ENCODE data around the gene EPS8. TPM values are rescaled to one million over a fixed set of nuclear protein-coding genes. Genes with fewer than 3 reads are reported as not detected.

EPS8 gene
- total and polyA plus RNA-seq, 4 donors = 56.0 to 165 (median 129) TPM

- no peaks in the 10 kb centered on the region for H3K36me3 ChIP-seq (ENCODE audit: control insufficient read depth in 1 of 2, insufficient read depth in 2 of 2, low read length in 1 of 2)
- ATAC-seq (ENCODE audit: low FRiP score) (no peak), DNase-seq (no peak)
- 89 to 90% methylated on average over 3 of the region's 3 CpGs for WGBS, 2 donors
- no peak overlapping the region for H3K27ac ChIP-seq (ENCODE audit: low read depth in 1 of 2, low read length in 2 of 2)
- H3K4me3 ChIP-seq (ENCODE audit: low read length in 2 of 2) = no peak overlapping the region
- intact Hi-C loops (cut with DNase I) = no loop called here
- H3K27me3 ChIP-seq (ENCODE audit: control insufficient read depth in 1 of 2, insufficient read depth in 2 of 2, low read length in 1 of 2) = no peaks in the 10 kb centered on the region
- H3K9me3 ChIP-seq (ENCODE audit: control insufficient read depth, low read length) = no peaks in the 10 kb centered on the region
- peaks cover 0 to 2% of the 10 kb centered on the region in 2 donors for H3K4me1 ChIP-seq (ENCODE audit: control insufficient read depth in 1 of 2, insufficient read depth in 2 of 2, low read length in 2 of 2)
Measured at GRCh38 chr12:15733136-15733535, 56.1 kb downstream of the EPS8 start.

GRCh38 chr12:15732341-15733061 is 56.7 kb downstream of the EPS8 start:
- H3K4me1 ChIP-seq (ENCODE audit: control insufficient read depth in 1 of 2, insufficient read depth in 2 of 2, low read length in 2 of 2) = peaks cover 0 to 5% of the 10 kb centered on the region in 2 donors
- no peaks in the 10 kb centered on the region for H3K9me3 ChIP-seq (ENCODE audit: control insufficient read depth, low read length)
- ATAC-seq (ENCODE audit: low FRiP score) (peak; percentile 69), DNase-seq (no peak)
- H3K36me3 ChIP-seq (ENCODE audit: control insufficient read depth in 1 of 2, insufficient read depth in 2 of 2, low read length in 1 of 2) = no peaks in the 10 kb centered on the region
- H3K27ac ChIP-seq (ENCODE audit: low read depth in 1 of 2, low read length in 2 of 2) = no peak overlapping the region
- intact Hi-C loops (cut with DNase I) = no loop called here
- H3K4me3 ChIP-seq (ENCODE audit: low read length in 2 of 2) = no peak overlapping the region
- 57 to 59% methylated on average over 6 of the region's 6 CpGs for WGBS, 2 donors
- H3K27me3 ChIP-seq (ENCODE audit: control insufficient read depth in 1 of 2, insufficient read depth in 2 of 2, low read length in 1 of 2) = no peaks in the 10 kb centered on the region

DNA sequence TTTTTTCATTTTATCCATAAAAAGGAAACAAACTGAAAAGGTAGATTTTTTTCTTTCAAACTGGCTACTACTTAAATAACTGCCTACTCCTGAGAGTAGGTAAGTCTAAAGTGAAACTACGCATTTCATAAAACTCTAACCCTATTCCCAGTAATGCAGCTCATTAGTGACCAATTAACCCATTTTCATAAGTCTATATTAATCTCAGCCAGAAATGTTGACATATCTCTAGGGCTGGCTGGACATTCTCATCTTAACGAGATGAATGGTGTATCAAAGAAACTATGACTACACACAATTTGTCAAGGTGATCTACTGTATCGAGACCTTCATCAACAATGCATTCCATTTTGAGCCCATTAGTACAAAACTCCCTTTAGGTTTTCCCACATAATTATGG is 57.2 kb downstream of the EPS8 start:
- H3K27ac ChIP-seq (ENCODE audit: low read depth in 1 of 2, low read length in 2 of 2) = no peak overlapping the region
- H3K27me3 ChIP-seq (ENCODE audit: control insufficient read depth in 1 of 2, insufficient read depth in 2 of 2, low read length in 1 of 2) = no peaks in the 10 kb centered on the region
- intact Hi-C loops (cut with DNase I) = no loop called here
- 96 to 98% methylated on average over 3 of the region's 3 CpGs for WGBS, 2 donors
- DNase-seq = no peak
- no peaks in the 10 kb centered on the region for H3K9me3 ChIP-seq (ENCODE audit: control insufficient read depth, low read length)
- H3K4me3 ChIP-seq (ENCODE audit: low read length in 2 of 2) = no peak overlapping the region
- peaks cover 0 to 5% of the 10 kb centered on the region in 2 donors for H3K4me1 ChIP-seq (ENCODE audit: control insufficient read depth in 1 of 2, insufficient read depth in 2 of 2, low read length in 2 of 2)
- no peaks in the 10 kb centered on the region for H3K36me3 ChIP-seq (ENCODE audit: control insufficient read depth in 1 of 2, insufficient read depth in 2 of 2, low read length in 1 of 2)
- ATAC-seq (ENCODE audit: low FRiP score) = no peak

DNA sequence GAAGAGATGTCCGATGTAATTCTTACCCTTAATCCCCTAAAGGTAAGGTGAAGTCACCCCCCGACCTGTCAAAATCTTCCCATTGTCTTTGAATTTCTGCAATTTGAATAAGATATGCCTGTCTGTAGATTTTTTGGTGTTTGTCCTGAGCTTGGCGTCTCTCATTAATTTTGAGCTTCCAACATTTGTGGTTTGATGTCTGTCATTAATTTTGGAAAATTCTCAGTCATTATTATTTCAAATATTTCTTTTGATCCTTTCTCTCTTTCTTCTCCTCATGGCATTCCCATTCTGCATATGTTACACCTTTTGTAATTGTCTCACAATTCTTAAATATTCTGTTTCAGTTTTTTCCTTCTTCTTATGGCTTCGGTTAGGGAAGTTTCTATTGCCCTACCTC is 60.1 kb downstream of the EPS8 start:
- Histone ChIP-seq H3K27ac (ENCODE audit: low read depth in 1 of 2, low read length in 2 of 2) (no peak overlapping the region), H3K9me3 (ENCODE audit: control insufficient read depth, low read length) (no peaks in the 10 kb centered on the region), H3K36me3 (ENCODE audit: control insufficient read depth in 1 of 2, insufficient read depth in 2 of 2, low read length in 1 of 2) (no peaks in the 10 kb centered on the region), H3K4me3 (ENCODE audit: low read length in 2 of 2) (no peak overlapping the region), H3K4me1 (ENCODE audit: control insufficient read depth in 1 of 2, insufficient read depth in 2 of 2, low read length in 2 of 2) (peaks cover 0 to 8% of the 10 kb centered on the region in 2 donors), H3K27me3 (ENCODE audit: control insufficient read depth in 1 of 2, insufficient read depth in 2 of 2, low read length in 1 of 2) (no peaks in the 10 kb centered on the region)
- 93 to 99% methylated on average over 4 of the region's 4 CpGs for WGBS, 2 donors
- DNase-seq (no peak), ATAC-seq (ENCODE audit: low FRiP score) (no peak)
- intact Hi-C loops (cut with DNase I) = no loop called here

DNA sequence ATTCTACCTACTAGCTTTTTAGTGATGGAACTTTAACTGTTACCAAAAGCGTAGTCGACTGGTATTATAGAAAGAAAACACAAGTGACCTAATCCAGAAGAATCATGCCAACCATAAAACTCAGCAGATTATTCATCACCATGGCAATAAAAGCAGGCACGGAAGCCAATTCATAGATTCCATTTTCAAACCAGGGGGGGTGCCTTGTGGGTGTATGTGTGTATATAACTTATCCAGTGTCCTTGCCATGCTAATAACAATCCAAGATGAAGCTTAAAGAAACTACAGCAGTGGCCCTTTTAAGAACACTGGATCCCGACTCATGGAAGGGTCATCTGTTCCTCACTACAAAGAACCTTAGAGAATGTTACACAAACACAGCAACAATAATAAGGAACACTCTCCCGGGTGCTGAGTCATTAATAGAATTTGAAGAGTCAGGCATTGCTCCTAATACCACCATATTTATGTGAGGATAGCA is 61.0 kb downstream of the EPS8 start:
- no peak for DNase-seq
- no peak overlapping the region for H3K27ac ChIP-seq (ENCODE audit: low read depth in 1 of 2, low read length in 2 of 2)

GRCh38 chr12:15726878-15727150 is 62.4 kb downstream of the EPS8 start:
- H3K27ac ChIP-seq (ENCODE audit: low read depth in 1 of 2, low read length in 2 of 2) = no peak overlapping the region
- intact Hi-C loops (cut with DNase I) = no loop called here
- no peak for DNase-seq

More for the DNA sequence above, 61.0 kb downstream of the EPS8 start:
- intact Hi-C loops (cut with DNase I) = no loop called here
- Histone ChIP-seq H3K27me3 (ENCODE audit: control insufficient read depth in 1 of 2, insufficient read depth in 2 of 2, low read length in 1 of 2) (no peaks in the 10 kb centered on the region), H3K9me3 (ENCODE audit: control insufficient read depth, low read length) (no peaks in the 10 kb centered on the region), H3K4me3 (ENCODE audit: low read length in 2 of 2) (no peak overlapping the region), H3K4me1 (ENCODE audit: control insufficient read depth in 1 of 2, insufficient read depth in 2 of 2, low read length in 2 of 2) (peaks cover 0 to 8% of the 10 kb centered on the region in 2 donors), H3K36me3 (ENCODE audit: control insufficient read depth in 1 of 2, insufficient read depth in 2 of 2, low read length in 1 of 2) (no peaks in the 10 kb centered on the region)
- no peak for ATAC-seq (ENCODE audit: low FRiP score)
- 12 to 14% methylated on average over 5 of the region's 5 CpGs for whole genome bisulfite sequencing, 2 donors

GRCh38 chr12:15726027-15726877 is 62.9 kb downstream of the EPS8 start:
- ATAC-seq (ENCODE audit: low FRiP score) (no peak), DNase-seq (no peak)
- no peak overlapping the region for H3K4me3 ChIP-seq (ENCODE audit: low read length in 2 of 2)
- WGBS, 2 donors = 17 to 18% methylated on average over 2 of the region's 2 CpGs
- H3K4me1 ChIP-seq (ENCODE audit: control insufficient read depth in 1 of 2, insufficient read depth in 2 of 2, low read length in 2 of 2) = peaks cover 1 to 8% of the 10 kb centered on the region in 2 donors
- H3K27me3 ChIP-seq (ENCODE audit: control insufficient read depth in 1 of 2, insufficient read depth in 2 of 2, low read length in 1 of 2) = no peaks in the 10 kb centered on the region
- intact Hi-C loops (cut with DNase I) = no loop called here
- H3K9me3 ChIP-seq (ENCODE audit: control insufficient read depth, low read length) = no peaks in the 10 kb centered on the region
- H3K27ac ChIP-seq (ENCODE audit: low read depth in 1 of 2, low read length in 2 of 2) = no peak overlapping the region
- H3K36me3 ChIP-seq (ENCODE audit: control insufficient read depth in 1 of 2, insufficient read depth in 2 of 2, low read length in 1 of 2) = no peaks in the 10 kb centered on the region

More at GRCh38 chr12:15726878-15727150, 62.4 kb downstream of the EPS8 start:
- H3K9me3 ChIP-seq (ENCODE audit: control insufficient read depth, low read length) = no peaks in the 10 kb centered on the region
- H3K4me1 ChIP-seq (ENCODE audit: control insufficient read depth in 1 of 2, insufficient read depth in 2 of 2, low read length in 2 of 2) = peaks cover 0 to 8% of the 10 kb centered on the region in 2 donors
- ATAC-seq (ENCODE audit: low FRiP score) = no peak
- H3K27me3 ChIP-seq (ENCODE audit: control insufficient read depth in 1 of 2, insufficient read depth in 2 of 2, low read length in 1 of 2) = no peaks in the 10 kb centered on the region
- no peaks in the 10 kb centered on the region for H3K36me3 ChIP-seq (ENCODE audit: control insufficient read depth in 1 of 2, insufficient read depth in 2 of 2, low read length in 1 of 2)
- H3K4me3 ChIP-seq (ENCODE audit: low read length in 2 of 2) = no peak overlapping the region

DNA sequence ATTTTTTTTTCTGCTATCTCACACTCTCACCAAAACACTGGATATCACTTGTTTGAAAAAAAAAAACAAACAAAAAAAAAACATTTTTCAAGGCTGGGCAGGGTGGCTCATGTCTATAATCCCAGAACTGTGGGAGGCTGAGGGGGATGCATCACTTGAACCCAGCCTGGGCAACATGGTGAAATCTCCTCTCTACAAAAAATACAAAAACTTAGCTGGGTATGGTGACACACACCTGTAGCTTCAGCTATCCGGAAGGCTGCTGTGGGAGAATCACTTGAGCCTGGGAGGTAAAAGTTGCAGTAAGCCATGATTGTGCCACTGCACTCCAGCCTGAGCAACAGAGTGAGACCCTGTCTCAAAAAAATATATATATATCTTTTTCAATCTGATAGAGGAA is 66.2 kb downstream of the EPS8 start:
- Histone ChIP-seq H3K36me3 (ENCODE audit: control insufficient read depth in 1 of 2, insufficient read depth in 2 of 2, low read length in 1 of 2) (no peaks in the 10 kb centered on the region), H3K27me3 (ENCODE audit: control insufficient read depth in 1 of 2, insufficient read depth in 2 of 2, low read length in 1 of 2) (no peaks in the 10 kb centered on the region), H3K27ac (ENCODE audit: low read depth in 1 of 2, low read length in 2 of 2) (no peak overlapping the region), H3K9me3 (ENCODE audit: control insufficient read depth, low read length) (no peaks in the 10 kb centered on the region), H3K4me1 (ENCODE audit: control insufficient read depth in 1 of 2, insufficient read depth in 2 of 2, low read length in 2 of 2) (peaks cover 1 to 5% of the 10 kb centered on the region in 2 donors), H3K4me3 (ENCODE audit: low read length in 2 of 2) (no peak overlapping the region)
- ATAC-seq (ENCODE audit: low FRiP score) = no peak
- WGBS, 2 donors = 97 to 100% methylated on average over 1 of the region's 1 CpG
- intact Hi-C loops (cut with DNase I) = no loop called here
- DNase-seq = no peak
